Measurements from ENCODE around the gene CR1L.

CR1L gene

DNA sequence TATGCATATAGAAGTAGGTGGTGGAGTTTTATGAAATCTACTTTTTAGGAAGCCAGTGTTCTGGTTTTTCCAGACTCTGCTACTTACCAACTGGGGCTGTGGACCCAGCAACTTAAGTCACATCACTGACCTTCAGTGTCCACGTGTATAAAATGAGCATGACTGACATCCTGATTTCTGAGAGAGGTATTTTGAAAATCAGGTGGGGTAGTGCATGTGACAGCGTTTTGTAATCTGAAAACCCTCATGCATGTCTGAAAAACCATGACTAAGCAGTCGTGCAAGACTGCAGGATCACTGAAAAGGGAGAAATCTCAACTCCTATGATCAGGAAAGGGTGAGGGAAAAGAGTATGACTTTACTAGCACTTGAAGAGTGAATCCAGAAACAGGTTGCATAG, 26.1 kb downstream of the CR1L start:
- H2AFZ ChIP-seq (ENCODE audit: low read length) = no peak overlapping the region
- TF ChIP-seq CTCF (conservative IDR thresholded peaks at IDR 0.05; ENCODE audit: low read length) = no peak
- TF ChIP-seq EZH2phosphoT487 (IDR thresholded peaks at IDR 0.05; ENCODE audit: borderline replicate concordance) = no peak
- no peak overlapping the region for H3K4me2 ChIP-seq (ENCODE audit: low read depth, low read length, poor library complexity, severe bottlenecking)
- no peaks in the 10 kb centered on the region for H3K9me3 ChIP-seq (ENCODE audit: insufficient read depth, low read depth, low read length)
- no peaks in the 10 kb centered on the region for H3K79me2 ChIP-seq (ENCODE audit: insufficient read depth, low read length)
- H3K9ac ChIP-seq (ENCODE audit: low read depth, low read length, poor library complexity, severe bottlenecking) = no peak overlapping the region
- H3K9me2 ChIP-seq (replicated peaks; ENCODE audit: low read depth, low read length) = no peaks in the 10 kb centered on the region
- H4K20me1 ChIP-seq (ENCODE audit: insufficient read depth, low read length, poor library complexity, severe bottlenecking) = no peaks in the 10 kb centered on the region
- no peaks in the 10 kb centered on the region for H3K27me3 ChIP-seq (ENCODE audit: insufficient read depth, low read length, poor library complexity, severe bottlenecking)
- H3F3A ChIP-seq (ENCODE audit: low read depth) = no peaks in the 10 kb centered on the region
- H3K4me3 ChIP-seq (ENCODE audit: low read length, poor library complexity, severe bottlenecking) = no peak overlapping the region
- H3K36me3 ChIP-seq (ENCODE audit: insufficient read depth, low read length) = no peaks in the 10 kb centered on the region
- H3K4me1 ChIP-seq (ENCODE audit: insufficient read depth, low read length, poor library complexity, severe bottlenecking) = no peaks in the 10 kb centered on the region

DNA sequence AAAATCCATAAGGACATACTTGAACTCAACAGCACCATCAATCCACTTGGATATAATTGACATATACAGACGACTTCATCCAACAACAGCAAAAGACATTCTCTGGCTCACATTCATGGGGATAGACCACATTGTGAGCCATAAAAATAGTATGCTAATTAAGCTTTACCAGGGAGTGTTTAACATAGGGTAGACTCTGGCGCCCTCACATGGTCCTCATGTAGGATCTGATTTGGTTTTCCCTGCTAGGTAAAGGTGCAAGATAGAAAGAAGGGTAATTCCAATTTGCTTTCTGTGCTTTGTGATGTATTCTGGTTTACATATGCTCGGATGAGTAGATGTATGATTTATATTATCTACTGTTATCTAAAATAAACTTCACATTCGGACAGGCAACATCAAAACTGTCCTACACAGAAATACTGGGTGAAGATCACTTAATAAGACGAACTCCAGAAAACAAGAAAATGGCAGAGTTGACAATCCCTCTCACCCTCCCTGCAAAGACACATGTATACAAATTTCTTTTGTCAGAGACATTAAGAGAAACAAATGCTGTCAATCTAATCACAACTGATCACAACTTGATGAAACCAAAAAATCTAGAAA, 27.7 kb downstream of the CR1L start:
- Histone ChIP-seq H3K9me3 (ENCODE audit: insufficient read depth, low read depth, low read length) (no peaks in the 10 kb centered on the region), H4K20me1 (ENCODE audit: insufficient read depth, low read length, poor library complexity, severe bottlenecking) (no peaks in the 10 kb centered on the region), H3K4me1 (ENCODE audit: insufficient read depth, low read length, poor library complexity, severe bottlenecking) (no peaks in the 10 kb centered on the region), H3K79me2 (ENCODE audit: insufficient read depth, low read length) (no peaks in the 10 kb centered on the region), H3K9ac (ENCODE audit: low read depth, low read length, poor library complexity, severe bottlenecking) (no peak overlapping the region), H3K36me3 (ENCODE audit: insufficient read depth, low read length) (no peaks in the 10 kb centered on the region), H3K9me2 (replicated peaks; ENCODE audit: low read depth, low read length) (no peaks in the 10 kb centered on the region), H3F3A (ENCODE audit: low read depth) (no peaks in the 10 kb centered on the region), H3K4me3 (ENCODE audit: low read length, poor library complexity, severe bottlenecking) (no peak overlapping the region), H3K4me2 (ENCODE audit: low read depth, low read length, poor library complexity, severe bottlenecking) (no peak overlapping the region), H3K27me3 (ENCODE audit: insufficient read depth, low read length, poor library complexity, severe bottlenecking) (no peaks in the 10 kb centered on the region), H2AFZ (ENCODE audit: low read length) (0 out of 2 replicates have a peak overlapping the region, but pooled peaks have one; percentile 56)
- TF ChIP-seq CTCF (conservative IDR thresholded peaks at IDR 0.05; ENCODE audit: low read length) (peak; percentile 87), EZH2phosphoT487 (IDR thresholded peaks at IDR 0.05; ENCODE audit: borderline replicate concordance) (no peak)

DNA sequence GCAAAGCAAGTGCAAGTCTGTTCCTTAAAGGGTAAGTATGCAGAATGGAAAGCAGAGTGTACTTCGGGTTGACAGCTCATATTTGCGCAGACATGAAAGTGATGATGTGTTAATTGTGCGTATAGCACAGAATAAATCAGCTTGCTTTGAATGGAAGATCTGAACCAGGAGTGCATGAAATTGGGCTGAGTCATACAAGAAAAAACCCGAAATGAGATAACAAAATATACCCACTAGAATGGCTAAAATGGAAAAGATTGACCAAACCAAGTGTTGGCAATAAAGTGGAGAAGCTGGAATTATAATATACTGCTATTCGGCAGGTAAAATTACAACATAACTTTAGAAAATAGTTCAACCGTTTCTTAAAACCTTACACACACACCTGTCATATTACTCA, 28.5 kb downstream of the CR1L start:
- Histone ChIP-seq H3K27me3 (ENCODE audit: insufficient read depth, low read length, poor library complexity, severe bottlenecking) (no peaks in the 10 kb centered on the region), H3K9ac (ENCODE audit: low read depth, low read length, poor library complexity, severe bottlenecking) (no peak overlapping the region), H3K4me3 (ENCODE audit: low read length, poor library complexity, severe bottlenecking) (no peak overlapping the region), H4K20me1 (ENCODE audit: insufficient read depth, low read length, poor library complexity, severe bottlenecking) (no peaks in the 10 kb centered on the region), H3K79me2 (ENCODE audit: insufficient read depth, low read length) (no peaks in the 10 kb centered on the region), H3K4me2 (ENCODE audit: low read depth, low read length, poor library complexity, severe bottlenecking) (no peak overlapping the region), H3K9me3 (ENCODE audit: insufficient read depth, low read depth, low read length) (no peaks in the 10 kb centered on the region), H3K4me1 (ENCODE audit: insufficient read depth, low read length, poor library complexity, severe bottlenecking) (no peaks in the 10 kb centered on the region), H2AFZ (ENCODE audit: low read length) (no peak overlapping the region), H3K36me3 (ENCODE audit: insufficient read depth, low read length) (no peaks in the 10 kb centered on the region), H3F3A (ENCODE audit: low read depth) (no peaks in the 10 kb centered on the region), H3K9me2 (replicated peaks; ENCODE audit: low read depth, low read length) (no peaks in the 10 kb centered on the region)
- TF ChIP-seq CTCF (conservative IDR thresholded peaks at IDR 0.05; ENCODE audit: low read length) (no peak), EZH2phosphoT487 (IDR thresholded peaks at IDR 0.05; ENCODE audit: borderline replicate concordance) (no peak)

Measured in Loucy (cell line).